Measurements from ENCODE around the gene DENND5A. TPM values are rescaled to one million over a fixed set of nuclear protein-coding genes. Genes with fewer than 3 reads are reported as not detected.

DENND5A gene
- total and polyA plus RNA-seq, 8 donors = 20.0 to 32.1 (median 26.0) TPM

DNA sequence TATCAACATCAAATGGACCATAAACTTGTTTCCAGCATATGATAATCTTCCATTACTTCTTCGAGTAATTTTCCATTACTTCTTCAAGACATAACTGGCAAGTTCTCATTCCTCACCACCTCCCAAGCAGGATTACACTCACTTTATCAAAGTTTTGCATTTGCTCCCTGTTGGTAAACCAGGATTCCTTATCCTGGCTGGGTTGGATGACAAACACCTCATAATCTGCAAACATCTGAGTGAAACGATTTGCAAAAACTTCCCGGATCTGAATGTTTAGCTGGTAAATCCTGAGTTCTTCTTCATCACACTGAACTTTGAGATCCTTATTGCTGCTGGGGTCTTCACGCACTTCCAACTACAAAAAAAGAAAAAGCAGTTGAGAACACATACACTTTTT, 86.4 kb downstream of the DENND5A start:
- ATAC-seq = no peak
- FAIRE-seq = no peak
- WGBS, 2 donors = 69 to 72% methylated on average over 4 of the region's 4 CpGs

DNA sequence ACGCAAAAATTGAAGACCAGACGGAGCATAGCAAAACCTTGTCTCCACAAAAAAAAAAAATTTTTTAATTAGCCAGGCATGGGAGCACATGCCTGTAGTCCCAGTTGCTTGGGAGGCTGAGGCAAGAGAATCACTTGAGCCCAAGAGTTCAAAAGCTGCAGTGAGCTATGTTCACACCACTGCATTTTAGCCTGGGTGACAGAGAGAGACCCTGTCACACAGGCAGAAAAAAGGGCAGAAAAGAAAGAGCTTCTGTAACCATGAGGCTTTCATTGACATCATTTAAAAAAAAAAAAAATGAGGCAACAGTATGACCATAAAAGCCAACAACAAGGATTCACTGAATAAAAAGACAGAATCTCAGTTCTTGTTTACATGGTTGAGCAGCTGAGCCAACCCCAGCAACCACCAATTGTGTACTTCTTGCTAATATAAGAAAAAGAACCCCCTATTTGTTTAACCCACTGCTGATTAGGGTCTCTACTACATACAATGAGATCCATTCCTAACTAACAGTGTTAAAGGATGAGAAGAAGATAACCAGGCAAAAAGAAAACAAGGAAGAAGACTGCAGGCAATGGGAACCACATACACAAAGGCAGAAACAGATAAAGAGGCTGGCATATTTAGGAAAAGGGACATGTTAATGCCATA, 87.6 kb downstream of the DENND5A start:
- no peaks in the 10 kb centered on the region for H3K27me3 ChIP-seq
- TF ChIP-seq, protein P1, sequence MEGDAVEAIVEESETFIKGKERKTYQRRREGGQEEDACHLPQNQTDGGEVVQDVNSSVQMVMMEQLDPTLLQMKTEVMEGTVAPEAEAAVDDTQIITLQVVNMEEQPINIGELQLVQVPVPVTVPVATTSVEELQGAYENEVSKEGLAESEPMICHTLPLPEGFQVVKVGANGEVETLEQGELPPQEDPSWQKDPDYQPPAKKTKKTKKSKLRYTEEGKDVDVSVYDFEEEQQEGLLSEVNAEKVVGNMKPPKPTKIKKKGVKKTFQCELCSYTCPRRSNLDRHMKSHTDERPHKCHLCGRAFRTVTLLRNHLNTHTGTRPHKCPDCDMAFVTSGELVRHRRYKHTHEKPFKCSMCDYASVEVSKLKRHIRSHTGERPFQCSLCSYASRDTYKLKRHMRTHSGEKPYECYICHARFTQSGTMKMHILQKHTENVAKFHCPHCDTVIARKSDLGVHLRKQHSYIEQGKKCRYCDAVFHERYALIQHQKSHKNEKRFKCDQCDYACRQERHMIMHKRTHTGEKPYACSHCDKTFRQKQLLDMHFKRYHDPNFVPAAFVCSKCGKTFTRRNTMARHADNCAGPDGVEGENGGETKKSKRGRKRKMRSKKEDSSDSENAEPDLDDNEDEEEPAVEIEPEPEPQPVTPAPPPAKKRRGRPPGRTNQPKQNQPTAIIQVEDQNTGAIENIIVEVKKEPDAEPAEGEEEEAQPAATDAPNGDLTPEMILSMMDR (IDR thresholded peaks at IDR 0.05) = no peak
- ATAC-seq (no peak), DNase-seq (no peak), FAIRE-seq (no peak)
- no peak overlapping the region for H3K4me3 ChIP-seq
- WGBS, 2 donors = 97 to 98% methylated on average over 2 of the region's 2 CpGs
- no peak overlapping the region for H3K27ac ChIP-seq
- peaks cover 0 to 39% (median 6%) of the 10 kb centered on the region in 3 donors for H3K36me3 ChIP-seq
- no peaks in the 10 kb centered on the region for H3K4me1 ChIP-seq
- H3K9me3 ChIP-seq = no peaks in the 10 kb centered on the region
- intact Hi-C loops (cut with DNase I) = no loop called here

More for the DNA sequence above, 86.4 kb downstream of the DENND5A start:
- no peaks in the 10 kb centered on the region for H3K27me3 ChIP-seq
- intact Hi-C loops (cut with DNase I) = no loop called here
- TF ChIP-seq, protein P1 (IDR thresholded peaks at IDR 0.05) = no peak
- DNase-seq = no peak
- no peaks in the 10 kb centered on the region for H3K4me1 ChIP-seq
- H3K36me3 ChIP-seq = peaks cover 0 to 39% (median 6%) of the 10 kb centered on the region in 3 donors
- H3K9me3 ChIP-seq = no peaks in the 10 kb centered on the region
- no peak overlapping the region for H3K4me3 ChIP-seq
- H3K27ac ChIP-seq = no peak overlapping the region

DNA sequence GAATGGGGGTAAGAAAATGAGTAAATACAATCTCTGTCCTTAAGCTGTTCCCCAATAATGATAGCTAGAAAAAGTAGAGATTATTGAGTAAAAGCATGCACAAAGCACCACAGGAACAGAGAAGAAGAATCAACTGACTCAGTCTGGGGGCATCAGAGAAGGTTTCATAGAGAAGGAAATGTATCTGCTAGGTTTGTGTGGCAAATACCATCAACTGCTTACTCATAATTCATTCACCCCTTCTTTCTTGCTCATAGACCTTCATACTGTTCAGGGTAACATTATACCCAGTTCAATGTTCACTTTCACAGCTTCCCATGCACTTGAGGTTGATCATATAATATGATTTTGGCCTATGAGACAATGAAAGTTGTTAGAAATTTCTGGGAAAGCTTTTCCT, 88.6 kb downstream of the DENND5A start:
- Histone ChIP-seq H3K4me1 (no peaks in the 10 kb centered on the region), H3K27me3 (no peaks in the 10 kb centered on the region), H3K9me3 (no peaks in the 10 kb centered on the region), H3K36me3 (peaks cover 0 to 39% (median 6%) of the 10 kb centered on the region in 3 donors), H3K27ac (no peak overlapping the region), H3K4me3 (no peak overlapping the region)
- DNase-seq = no peak
- TF ChIP-seq, protein P1 (IDR thresholded peaks at IDR 0.05) = no peak
- no peak for ATAC-seq
- intact Hi-C loops (cut with DNase I) = no loop called here
- no peak for FAIRE-seq

DNA sequence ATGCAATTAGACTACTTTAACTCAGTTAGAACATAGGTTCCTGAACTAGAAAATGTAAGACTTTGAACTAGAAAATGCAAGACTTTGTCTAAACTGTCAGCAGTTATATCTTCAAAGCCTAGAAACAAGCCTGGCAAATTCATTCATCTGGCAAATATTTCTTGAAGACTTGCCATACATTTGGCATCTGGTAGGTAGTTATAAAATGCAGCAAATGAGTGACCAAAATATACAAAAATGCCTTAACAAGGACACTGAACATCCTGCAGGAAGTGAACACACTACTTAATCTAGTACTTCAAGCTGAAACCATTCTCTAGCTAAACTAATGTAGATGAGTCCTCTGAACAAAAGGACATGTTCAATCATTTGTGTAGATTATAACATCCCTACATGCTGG, 89.0 kb downstream of the DENND5A start:
- H3K9me3 ChIP-seq = no peaks in the 10 kb centered on the region
- no peak for DNase-seq
- H3K4me1 ChIP-seq = no peaks in the 10 kb centered on the region
- no peaks in the 10 kb centered on the region for H3K27me3 ChIP-seq
- intact Hi-C loops (cut with DNase I) = no loop called here
- H3K4me3 ChIP-seq = no peak overlapping the region
- TF ChIP-seq, protein P1 (IDR thresholded peaks at IDR 0.05) = no peak
- ATAC-seq = no peak
- no peak overlapping the region for H3K27ac ChIP-seq
- FAIRE-seq = no peak
- peaks cover 0 to 39% (median 6%) of the 10 kb centered on the region in 3 donors for H3K36me3 ChIP-seq

DNA sequence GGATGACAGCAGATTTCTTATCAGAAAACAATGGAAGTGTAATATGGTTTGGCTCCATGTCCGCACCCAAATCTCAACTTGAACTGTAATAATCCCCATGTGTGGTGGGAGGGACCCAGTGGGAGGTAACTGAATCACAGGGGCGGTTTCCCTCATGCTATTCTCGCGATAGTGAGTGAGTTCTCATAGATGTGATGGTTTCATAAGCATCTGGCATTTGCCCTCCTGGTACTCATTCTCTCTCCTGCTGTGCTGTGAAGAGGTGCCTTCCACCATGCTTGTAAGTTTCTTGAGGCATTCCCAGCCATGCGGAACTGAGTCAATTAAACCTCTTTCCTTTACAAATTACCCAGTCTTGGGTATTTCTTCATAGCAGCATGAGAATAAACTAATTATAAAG, 92.8 kb downstream of the DENND5A start:
- 95 to 98% methylated on average over 5 of the region's 5 CpGs for WGBS, 2 donors
- no peaks in the 10 kb centered on the region for H3K4me1 ChIP-seq
- TF ChIP-seq, protein P1 (IDR thresholded peaks at IDR 0.05) = no peak
- H3K27ac ChIP-seq = no peak overlapping the region
- ATAC-seq (no peak), DNase-seq (no peak), FAIRE-seq (no peak)
- intact Hi-C loops (cut with DNase I) = no loop called here
- no peak overlapping the region for H3K4me3 ChIP-seq
- H3K9me3 ChIP-seq = no peaks in the 10 kb centered on the region
- peaks cover 0 to 18% (median 0%) of the 10 kb centered on the region in 3 donors for H3K36me3 ChIP-seq
- no peaks in the 10 kb centered on the region for H3K27me3 ChIP-seq
